Gastroesophageal sphincter (tissue), 4 donors: ENCODE measurements around the gene CEP112. TPM values are rescaled to one million over a fixed set of nuclear protein-coding genes. Genes with fewer than 3 reads are reported as not detected.

Source experiments
- ATAC-seq: fragments of 150-250 bp; one replicate; pipeline ENCODE4 v1.9.1; 2016; ENCODE audit warnings: mild to moderate bottlenecking, moderate library complexity
- H3K27ac ChIP-seq, 4 donors: fragments of 200-600 bp; sonication (generic) in 3 of 4; 1 replicate in 3 of 4; 2 replicates in 1 of 4; pipeline ENCODE4 v1.5.1; 2016 to 2019
- H3K27me3 ChIP-seq: fragments of 200-600 bp; sonication (generic); one replicate; pipeline ENCODE4 v1.5.1; 2019
- H3K36me3 ChIP-seq, 2 donors: fragments of 200-600 bp; sonication (generic); one replicate each; pipeline ENCODE4 v1.5.1; 2019; ENCODE audit warnings: control low read depth in 1 of 2
- H3K4me1 ChIP-seq, 3 donors: fragments of 200-600 bp; sonication (generic); 1 replicate in 2 of 3; 2 replicates in 1 of 3; pipeline ENCODE4 v1.5.1; 2016 to 2019; ENCODE audit warnings: control low read depth in 2 of 3
- H3K4me3 ChIP-seq, 2 donors: fragments of 200-600 bp; sonication (generic); one replicate each; pipeline ENCODE4 v1.5.1; 2019; ENCODE audit warnings: mild to moderate bottlenecking in 1 of 2, moderate library complexity in 1 of 2
- H3K9me3 ChIP-seq, 3 donors: fragments of 200-600 bp; sonication (generic); one replicate each; pipeline ENCODE4 v1.5.1; 2017 to 2019; ENCODE audit warnings: control low read depth in 2 of 3
- EP300 ChIP-seq: sonication (generic); formaldehyde crosslinking; IDR thresholded peaks from one replicate; pipeline ENCODE4 v1.6.1; 2017; ENCODE audit warnings: antibody characterized with exemption, mild to moderate bottlenecking
- POLR2A ChIP-seq, 2 donors: fragments of 450-650 bp; IDR thresholded peaks; one replicate each; pipeline ENCODE4 v1.6.1; 2017; ENCODE audit warnings: antibody characterized with exemption in 2 of 2, mild to moderate bottlenecking in 2 of 2, moderate library complexity in 1 of 2
- POLR2AphosphoS5 ChIP-seq: sonication (generic); formaldehyde crosslinking; IDR thresholded peaks from one replicate; pipeline ENCODE4 v1.6.1; 2017; ENCODE audit warnings: antibody characterized with exemption
- WGBS, 2 donors: methylation state at CpG; one replicate each; pipeline ENCODE4 v1.1.5; 2018; ENCODE audit warnings: low coverage in 1 of 2; 5-methylcytosine and 5-hydroxymethylcytosine counted together
- total RNA-seq, 4 donors: library from RNA; depleted of rRNA; stranded (reverse); fragments of >200 nt; gene quantifications; one replicate each; pipeline ENCODE4 v1.1.0, GENCODE V29; 2016
- TF ChIP-seq, protein P1 (sequence below), 4 experiments: fragments of 200-600 bp in 2 of 4; fragments of 450-650 bp in 2 of 4; sonication (generic) in 1 of 4; IDR thresholded peaks; one replicate each; pipeline ENCODE4 v1.5.1; 2017 to 2019; ENCODE audit warnings: antibody characterized with exemption in 4 of 4, mild to moderate bottlenecking in 2 of 4, moderate library complexity in 2 of 4

CEP112 gene
- total RNA-seq, 4 donors from 2014 or later, result 21.9 to 38.2 (median 27.0) TPM

DNA sequence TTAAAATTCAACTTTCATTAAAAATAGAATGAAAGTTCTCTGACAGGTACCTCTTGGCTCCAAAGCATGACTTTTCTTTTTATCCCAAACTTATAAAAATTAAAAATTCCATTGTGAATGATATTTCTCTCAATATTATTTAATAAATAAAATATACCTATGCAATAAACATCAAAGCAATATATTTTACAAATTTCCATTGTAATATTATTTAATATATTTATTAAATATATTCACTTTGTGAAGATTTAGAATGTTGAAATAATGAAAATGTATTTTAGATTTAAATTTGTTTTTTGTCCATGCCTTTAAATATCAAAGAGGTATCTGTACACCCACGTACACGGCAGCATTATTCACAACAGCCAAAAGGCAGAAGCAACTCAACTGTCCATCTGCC is 147.8 kb downstream of the CEP112 start:
- H3K4me1 ChIP-seq, result no peaks in the 10 kb centered on the region
- no peak overlapping the region for H3K27ac ChIP-seq
- TF ChIP-seq POLR2A (IDR thresholded peaks at IDR 0.05) (no peak), EP300 (no peak), POLR2AphosphoS5 (no peak)
- TF ChIP-seq, protein P1, sequence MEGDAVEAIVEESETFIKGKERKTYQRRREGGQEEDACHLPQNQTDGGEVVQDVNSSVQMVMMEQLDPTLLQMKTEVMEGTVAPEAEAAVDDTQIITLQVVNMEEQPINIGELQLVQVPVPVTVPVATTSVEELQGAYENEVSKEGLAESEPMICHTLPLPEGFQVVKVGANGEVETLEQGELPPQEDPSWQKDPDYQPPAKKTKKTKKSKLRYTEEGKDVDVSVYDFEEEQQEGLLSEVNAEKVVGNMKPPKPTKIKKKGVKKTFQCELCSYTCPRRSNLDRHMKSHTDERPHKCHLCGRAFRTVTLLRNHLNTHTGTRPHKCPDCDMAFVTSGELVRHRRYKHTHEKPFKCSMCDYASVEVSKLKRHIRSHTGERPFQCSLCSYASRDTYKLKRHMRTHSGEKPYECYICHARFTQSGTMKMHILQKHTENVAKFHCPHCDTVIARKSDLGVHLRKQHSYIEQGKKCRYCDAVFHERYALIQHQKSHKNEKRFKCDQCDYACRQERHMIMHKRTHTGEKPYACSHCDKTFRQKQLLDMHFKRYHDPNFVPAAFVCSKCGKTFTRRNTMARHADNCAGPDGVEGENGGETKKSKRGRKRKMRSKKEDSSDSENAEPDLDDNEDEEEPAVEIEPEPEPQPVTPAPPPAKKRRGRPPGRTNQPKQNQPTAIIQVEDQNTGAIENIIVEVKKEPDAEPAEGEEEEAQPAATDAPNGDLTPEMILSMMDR (IDR thresholded peaks at IDR 0.05), result no peak
- H3K4me3 ChIP-seq, result no peak overlapping the region
- no peaks in the 10 kb centered on the region for H3K36me3 ChIP-seq
- H3K27me3 ChIP-seq, result no peaks in the 10 kb centered on the region
- ATAC-seq, result no peak
- 47 to 64% methylated on average over 2 of the region's 2 CpGs for WGBS, 2 donors
- no peaks in the 10 kb centered on the region for H3K9me3 ChIP-seq

- TF ChIP-seq EP300 (no peak), POLR2A (IDR thresholded peaks at IDR 0.05) (no peak), POLR2AphosphoS5 (no peak)
- TF ChIP-seq, protein P1 (IDR thresholded peaks at IDR 0.05), result no peak
- no peak for ATAC-seq
- no peak overlapping the region for H3K27ac ChIP-seq
- H3K4me1 ChIP-seq, result no peaks in the 10 kb centered on the region
- H3K36me3 ChIP-seq, result no peaks in the 10 kb centered on the region
- H3K27me3 ChIP-seq, result no peaks in the 10 kb centered on the region
- no peaks in the 10 kb centered on the region for H3K9me3 ChIP-seq
- WGBS, 2 donors, result 91 to 92% methylated on average over 3 of the region's 3 CpGs
- H3K4me3 ChIP-seq, result no peak overlapping the region
Measured at GRCh38 chr17:66043419-66043818, 148.5 kb downstream of the CEP112 start.

GRCh38 chr17:66040402-66040801 is 151.5 kb downstream of the CEP112 start:
- WGBS, 2 donors, result 78 to 90% methylated on average over 3 to 4 of the region's 4 CpGs
- H3K4me3 ChIP-seq, result no peak overlapping the region
- no peak for ATAC-seq
- H3K27me3 ChIP-seq, result no peaks in the 10 kb centered on the region
- TF ChIP-seq, protein P1 (IDR thresholded peaks at IDR 0.05), result peak in 1 of 4 experiments; percentile 37
- TF ChIP-seq POLR2A (IDR thresholded peaks at IDR 0.05), result no peak
- H3K4me1 ChIP-seq, result no peaks in the 10 kb centered on the region
- no peak overlapping the region for H3K27ac ChIP-seq
- no peaks in the 10 kb centered on the region for H3K9me3 ChIP-seq
- H3K36me3 ChIP-seq, result no peaks in the 10 kb centered on the region

DNA sequence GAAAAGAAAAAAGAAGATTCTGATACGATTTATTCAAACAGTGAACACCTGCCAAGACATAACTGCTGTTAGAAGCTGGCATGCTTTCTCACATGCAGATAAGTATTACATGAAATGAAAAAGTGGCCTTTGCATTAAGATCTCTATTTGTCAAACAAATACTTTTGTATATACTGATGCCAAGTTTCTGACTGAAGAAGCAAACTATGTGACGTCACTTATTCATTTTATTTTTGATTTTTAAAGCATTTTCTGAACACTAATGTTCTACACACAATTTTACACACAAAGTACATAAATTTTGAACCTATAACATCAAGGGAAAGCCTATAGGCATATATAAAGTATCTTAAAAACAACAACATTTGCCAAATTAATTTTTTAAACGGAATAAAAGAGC is 153.8 kb downstream of the CEP112 start:
- 16 to 27% methylated on average over 3 of the region's 3 CpGs for WGBS, 2 donors
- H3K9me3 ChIP-seq, result no peaks in the 10 kb centered on the region
- TF ChIP-seq POLR2AphosphoS5 (no peak), EP300 (no peak), POLR2A (IDR thresholded peaks at IDR 0.05) (no peak)
- TF ChIP-seq, protein P1 (IDR thresholded peaks at IDR 0.05), result no peak
- H3K27ac ChIP-seq, result no peak overlapping the region
- peaks cover 0 to 4% of the 10 kb centered on the region in 2 donors for H3K36me3 ChIP-seq
- no peaks in the 10 kb centered on the region for H3K27me3 ChIP-seq
- H3K4me1 ChIP-seq, result no peaks in the 10 kb centered on the region
- no peak overlapping the region for H3K4me3 ChIP-seq
- no peak for ATAC-seq

DNA sequence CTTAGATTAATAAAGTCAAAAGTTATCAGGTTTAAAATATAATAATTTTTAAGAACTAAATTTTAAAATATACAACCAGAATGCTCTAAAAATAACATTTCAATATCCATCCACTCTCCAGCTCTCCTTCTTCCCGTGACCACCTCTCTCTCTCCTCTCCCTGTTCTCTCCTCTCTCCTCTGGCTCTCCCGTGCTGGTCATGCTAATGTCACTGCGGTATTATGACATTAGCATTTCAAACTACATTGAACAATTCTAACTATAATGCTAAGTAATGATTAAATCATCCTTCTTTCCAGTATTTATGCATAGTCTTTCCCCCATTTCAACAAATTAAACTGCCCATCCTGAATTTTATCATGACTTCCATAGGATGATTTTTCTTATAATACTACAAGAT is 154.7 kb downstream of the CEP112 start:
- Histone ChIP-seq H3K4me1 (no peaks in the 10 kb centered on the region), H3K27ac (no peak overlapping the region), H3K36me3 (peaks cover 0 to 4% of the 10 kb centered on the region in 2 donors), H3K27me3 (no peaks in the 10 kb centered on the region), H3K4me3 (no peak overlapping the region), H3K9me3 (no peaks in the 10 kb centered on the region)
- no peak for ATAC-seq
- no peak for TF ChIP-seq POLR2A (IDR thresholded peaks at IDR 0.05)
- TF ChIP-seq POLR2AphosphoS5, result no peak
- TF ChIP-seq, protein P1 (IDR thresholded peaks at IDR 0.05), result no peak
- WGBS, 2 donors, result 83 to 97% methylated on average over 3 of the region's 3 CpGs
